Mesenchymal stem cell (in vitro differentiated cells and primary cell): Measurements from ENCODE around the gene UGT1A10.
"Not testable (repeated sequence)": the region's sequence is repeated elsewhere in the genome, so short reads cannot be mapped to it uniquely, and the experiment has no call there.

Experiments
- DNase-seq: peaks from one replicate; pipeline ENCODE4 v3.0.0-alpha.2; 2013
- H2AFZ ChIP-seq: one replicate; pipeline ENCODE4 v1.6.1; 2013; ENCODE audit warnings: low read depth, mild to moderate bottlenecking, control low read depth, inconsistent platforms, low read length, moderate library complexity
- H2AK5ac ChIP-seq: 2 replicates; pipeline ENCODE4 v1.6.1; 2013; ENCODE audit warnings: low read length, moderate library complexity, mild to moderate bottlenecking, inconsistent platforms; ENCODE audit not compliant: severe bottlenecking
- H2BK120ac ChIP-seq: one replicate; pipeline ENCODE4 v1.6.1; 2013; ENCODE audit warnings: low read depth, mild to moderate bottlenecking, inconsistent platforms, low read length, moderate library complexity
- H2BK12ac ChIP-seq, 2 experiments: one replicate each; pipeline ENCODE4 v1.6.1; 2013; ENCODE audit warnings: inconsistent platforms in 2 of 2, low read length in 2 of 2, mild to moderate bottlenecking in 2 of 2, moderate library complexity in 2 of 2, control low read depth in 1 of 2
- H2BK15ac ChIP-seq: one replicate; pipeline ENCODE4 v1.6.1; 2013; ENCODE audit warnings: mild to moderate bottlenecking, low read depth, inconsistent platforms; ENCODE audit not compliant: poor library complexity, severe bottlenecking
- H2BK5ac ChIP-seq: 2 replicates; pipeline ENCODE4 v1.6.1; 2013; ENCODE audit warnings: low read depth, mild to moderate bottlenecking, low read length, control low read depth, inconsistent platforms; ENCODE audit not compliant: poor library complexity, severe bottlenecking
- H3K14ac ChIP-seq, 2 experiments: one replicate each; pipeline ENCODE4 v1.6.1; 2013; ENCODE audit warnings: inconsistent platforms in 2 of 2, low read length in 2 of 2, control low read depth in 1 of 2, mild to moderate bottlenecking in 1 of 2, moderate library complexity in 1 of 2
- H3K18ac ChIP-seq, 2 experiments: one replicate each; pipeline ENCODE4 v1.6.1; 2013; ENCODE audit warnings: inconsistent platforms in 2 of 2, low read length in 2 of 2, control low read depth in 1 of 2, low read depth in 1 of 2, mild to moderate bottlenecking in 1 of 2
- H3K23ac ChIP-seq, 2 experiments: one replicate each; pipeline ENCODE4 v1.6.1; 2013; ENCODE audit warnings: inconsistent platforms in 2 of 2, low read length in 2 of 2, mild to moderate bottlenecking in 2 of 2, moderate library complexity in 2 of 2, control low read depth in 1 of 2
- H3K27ac ChIP-seq: 2 replicates; pipeline ENCODE4 v1.5.1; 2013; ENCODE audit warnings: mild to moderate bottlenecking, moderate library complexity, low read length, control low read depth, inconsistent platforms; ENCODE audit not compliant: poor library complexity, severe bottlenecking
- H3K27me3 ChIP-seq, 2 experiments: 2 replicates each; pipeline versions ENCODE4 v1.6.1 to v1.7.0; 2013; ENCODE audit warnings: low read length in 2 of 2, mild to moderate bottlenecking in 2 of 2, moderate library complexity in 2 of 2, control low read depth in 1 of 2, inconsistent platforms in 1 of 2; ENCODE audit not compliant: control insufficient read depth in 1 of 2, insufficient read depth in 1 of 2
- H3K36me3 ChIP-seq, 2 experiments: 2 replicates each; pipeline versions ENCODE4 v1.6.1 to v1.7.0; 2013; ENCODE audit warnings: low read length in 2 of 2, control low read depth in 1 of 2, inconsistent platforms in 1 of 2, low read depth in 1 of 2, mild to moderate bottlenecking in 1 of 2; ENCODE audit not compliant: insufficient read depth in 2 of 2, control insufficient read depth in 1 of 2
- H3K4ac ChIP-seq, 2 experiments: one replicate each; pipeline ENCODE4 v1.6.1; 2013; ENCODE audit warnings: inconsistent platforms in 2 of 2, low read length in 2 of 2, mild to moderate bottlenecking in 2 of 2, moderate library complexity in 2 of 2, control low read depth in 1 of 2, low read depth in 1 of 2
- H3K4me1 ChIP-seq: 2 replicates; pipeline ENCODE4 v1.6.1; 2013; ENCODE audit warnings: low read depth, low read length, control low read depth; ENCODE audit not compliant: control insufficient read depth, insufficient read depth
- H3K4me2 ChIP-seq: 2 replicates; pipeline ENCODE4 v1.6.1; 2013; ENCODE audit warnings: low read length, mild to moderate bottlenecking, inconsistent platforms; ENCODE audit not compliant: poor library complexity, severe bottlenecking
- H3K4me3 ChIP-seq, 2 experiments: 2 replicates each; pipeline versions ENCODE4 v1.5.1 to v1.7.0; 2013; ENCODE audit warnings: low read length in 2 of 2, mild to moderate bottlenecking in 2 of 2, control low read depth in 1 of 2, low read depth in 1 of 2; ENCODE audit not compliant: insufficient read depth in 1 of 2
- H3K79me1 ChIP-seq: replicated peaks from 2 replicates; pipeline ENCODE4 v1.6.1; 2013; ENCODE audit warnings: mild to moderate bottlenecking, control low read depth, low read length, inconsistent platforms; ENCODE audit not compliant: poor library complexity, severe bottlenecking
- H3K9ac ChIP-seq: 2 replicates; pipeline ENCODE4 v1.7.0; 2013; ENCODE audit warnings: mild to moderate bottlenecking, low read length, moderate library complexity
- H3K9me3 ChIP-seq: 2 replicates; pipeline ENCODE4 v1.7.0; 2013; ENCODE audit warnings: mild to moderate bottlenecking, low read length; ENCODE audit not compliant: control insufficient read depth
- H4K8ac ChIP-seq: one replicate; pipeline ENCODE4 v1.6.1; 2013; ENCODE audit warnings: inconsistent platforms, mild to moderate bottlenecking, low read length, moderate library complexity
- H4K91ac ChIP-seq: one replicate; pipeline ENCODE4 v1.6.1; 2013; ENCODE audit warnings: mild to moderate bottlenecking, low read length, inconsistent platforms
- WGBS: methylation state at CpG from one replicate; pipeline ENCODE4 v1.1.7; 2013; ENCODE audit warnings: mixed read lengths; 5-methylcytosine and 5-hydroxymethylcytosine counted together

The UGT1A10 gene

DNA sequence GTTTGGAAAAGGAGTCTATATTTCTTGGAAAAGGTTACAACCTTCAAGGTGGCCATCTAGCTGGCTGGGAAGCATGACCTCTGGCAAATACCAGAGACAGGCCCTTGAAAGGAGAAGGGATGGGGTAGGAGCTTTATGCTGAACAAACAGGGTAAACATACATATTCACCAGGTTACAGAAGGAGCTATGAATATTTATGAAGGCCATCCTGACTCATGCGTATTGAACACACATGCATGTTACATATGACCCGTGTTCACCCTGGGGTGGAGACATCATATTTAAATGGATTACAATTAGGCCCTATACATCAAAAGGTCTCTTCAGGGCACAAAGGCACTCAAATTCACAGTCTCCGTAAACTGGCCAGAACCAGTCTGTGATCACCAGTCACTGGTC lies 19.7 kb downstream of the UGT1A10 start:
- H2AFZ ChIP-seq, result not testable (repeated sequence)

DNA sequence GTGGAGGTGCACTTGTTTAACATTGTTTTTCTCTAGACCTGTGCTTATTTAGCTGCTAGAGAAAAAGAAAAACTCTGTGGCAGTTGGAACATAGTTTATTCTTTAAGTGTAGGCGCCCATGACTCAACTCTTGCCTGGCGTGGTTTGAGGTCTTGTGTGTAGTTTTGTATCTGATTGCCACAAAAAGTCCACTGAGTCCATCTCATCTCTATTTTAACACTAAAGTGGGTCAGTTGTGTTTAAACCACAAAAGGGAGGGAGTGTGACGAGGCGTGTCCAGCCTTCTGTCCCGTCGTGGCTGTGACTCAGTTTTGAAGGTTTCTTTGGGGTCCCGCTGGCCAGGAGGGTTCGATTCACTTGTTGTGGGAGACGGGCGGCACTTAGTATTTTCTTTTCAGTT lies 20.2 kb downstream of the UGT1A10 start:
- H4K8ac ChIP-seq, result no peak overlapping the region
- peaks cover 2 to 5% of the 10 kb centered on the region in 2 experiments for H3K27me3 ChIP-seq
- no peak overlapping the region for H4K91ac ChIP-seq
- H3K9me3 ChIP-seq, result no peaks in the 10 kb centered on the region
- H3K9ac ChIP-seq, result no peak overlapping the region
- no peak overlapping the region for H3K18ac ChIP-seq
- H3K4me2 ChIP-seq, result no peak overlapping the region
- H2BK12ac ChIP-seq, result no peak overlapping the region
- WGBS, result 82% methylated on average over 10 of the region's 10 CpGs
- H2BK120ac ChIP-seq, result no peak overlapping the region
- H3K14ac ChIP-seq, result no peak overlapping the region
- H2BK15ac ChIP-seq, result no peak overlapping the region
- H3K27ac ChIP-seq, result no peak overlapping the region
- H3K4me1 ChIP-seq, result no peaks in the 10 kb centered on the region
- no peaks in the 10 kb centered on the region for H3K79me1 ChIP-seq
- no peak overlapping the region for H2BK5ac ChIP-seq
- no peak for DNase-seq
- H3K23ac ChIP-seq, result no peak overlapping the region
- H3K4ac ChIP-seq, result no peak overlapping the region
- no peak overlapping the region for H3K4me3 ChIP-seq
- H2AFZ ChIP-seq, result no peak overlapping the region
- no peaks in the 10 kb centered on the region for H3K36me3 ChIP-seq
- H2AK5ac ChIP-seq, result no peak overlapping the region

More for the DNA sequence above, 19.7 kb downstream of the UGT1A10 start:
- DNase-seq, H4K91ac ChIP-seq, H2BK12ac ChIP-seq, H3K4me3 ChIP-seq, H2AK5ac ChIP-seq, H3K27me3 ChIP-seq, H2BK5ac ChIP-seq, H3K23ac ChIP-seq, H3K4me1 ChIP-seq, H3K79me1 ChIP-seq, H3K14ac ChIP-seq, H3K36me3 ChIP-seq, H3K9ac ChIP-seq, H3K9me3 ChIP-seq, H2BK120ac ChIP-seq, H4K8ac ChIP-seq, H3K4ac ChIP-seq, H3K27ac ChIP-seq, H3K18ac ChIP-seq, H3K4me2 ChIP-seq, H2BK15ac ChIP-seq: not testable (repeated sequence)
- WGBS, result 100% methylated on average over 1 of the region's 3 CpGs

DNA sequence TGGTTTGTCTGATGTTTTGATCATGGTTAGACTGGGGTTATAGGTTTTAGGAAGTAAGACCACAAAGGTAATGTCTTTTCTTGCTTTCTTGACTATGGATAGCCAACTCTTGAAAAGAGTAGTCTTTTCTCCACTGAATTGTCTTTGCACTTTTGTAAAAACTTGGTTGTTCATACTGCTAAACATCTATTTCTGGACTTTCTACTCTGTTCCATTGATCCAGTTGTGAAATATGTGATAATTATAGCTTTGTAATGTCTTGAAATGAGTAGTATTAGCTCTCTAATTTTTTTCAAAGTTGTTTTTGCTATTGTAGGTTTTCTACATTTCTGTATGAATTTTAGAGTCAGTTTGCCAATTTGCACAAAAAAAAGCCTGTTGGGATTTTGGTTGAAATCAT lies 22.4 kb downstream of the UGT1A10 start:
- Histone ChIP-seq H2BK120ac (no peak overlapping the region), H4K91ac (no peak overlapping the region), H2BK12ac (no peak overlapping the region), H2BK5ac (no peak overlapping the region), H3K14ac (no peak overlapping the region), H3K9me3 (no peaks in the 10 kb centered on the region), H3K27me3 (peaks cover 2 to 5% of the 10 kb centered on the region in 2 experiments), H3K4me2 (no peak overlapping the region), H3K23ac (no peak overlapping the region), H3K18ac (no peak overlapping the region), H3K36me3 (no peaks in the 10 kb centered on the region), H3K9ac (no peak overlapping the region), H2BK15ac (no peak overlapping the region), H3K27ac (no peak overlapping the region), H4K8ac (no peak overlapping the region), H3K4ac (no peak overlapping the region), H2AFZ (no peak overlapping the region), H3K79me1 (no peaks in the 10 kb centered on the region), H2AK5ac (no peak overlapping the region), H3K4me3 (no peak overlapping the region), H3K4me1 (no peaks in the 10 kb centered on the region)
- DNase-seq, result no peak

DNA sequence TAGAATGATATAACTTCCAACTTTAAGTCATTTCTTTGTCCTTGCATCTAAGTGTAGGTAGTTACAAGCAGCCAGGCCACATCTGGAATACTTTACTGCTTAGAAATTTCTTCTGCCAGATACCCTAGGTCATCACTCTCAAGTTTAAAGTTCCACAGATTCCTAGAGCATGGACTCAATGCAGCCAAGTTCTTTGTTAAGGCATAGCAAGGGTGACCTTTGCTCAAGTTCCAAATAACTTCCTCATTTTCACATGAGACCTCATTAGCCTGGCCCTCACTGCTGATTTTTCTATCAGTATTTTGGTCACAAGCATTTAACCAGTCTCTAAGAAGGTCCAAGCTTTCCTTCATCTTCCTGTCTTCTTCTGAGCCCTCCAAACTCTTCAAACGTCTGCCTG lies 27.7 kb downstream of the UGT1A10 start:
- no peak overlapping the region for H3K4ac ChIP-seq
- H4K91ac ChIP-seq, result no peak overlapping the region
- no peak overlapping the region for H3K9ac ChIP-seq
- H3K79me1 ChIP-seq, result no peaks in the 10 kb centered on the region
- no peak overlapping the region for H3K4me3 ChIP-seq
- DNase-seq, result no peak
- no peaks in the 10 kb centered on the region for H3K36me3 ChIP-seq
- H3K4me2 ChIP-seq, result no peak overlapping the region
- H3K23ac ChIP-seq, result no peak overlapping the region
- H3K27me3 ChIP-seq, result no peaks in the 10 kb centered on the region
- no peak overlapping the region for H2BK120ac ChIP-seq
- H2BK5ac ChIP-seq, result no peak overlapping the region
- H3K27ac ChIP-seq, result no peak overlapping the region
- H4K8ac ChIP-seq, result no peak overlapping the region
- H2AFZ ChIP-seq, result no peak overlapping the region
- no peak overlapping the region for H2AK5ac ChIP-seq
- no peaks in the 10 kb centered on the region for H3K4me1 ChIP-seq
- peaks cover 3% of the 10 kb centered on the region for H3K9me3 ChIP-seq
- no peak overlapping the region for H2BK15ac ChIP-seq
- H3K18ac ChIP-seq, result no peak overlapping the region
- 14% methylated on average over 1 of the region's 1 CpG for WGBS
- H3K14ac ChIP-seq, result no peak overlapping the region
- H2BK12ac ChIP-seq, result no peak overlapping the region
